Measurements from ENCODE around the gene PDIA2. TPM values are rescaled to one million over a fixed set of nuclear protein-coding genes. Genes with fewer than 3 reads are reported as not detected.

PDIA2 gene
- total RNA-seq, 4 donors from 2014 or later = 3.3 to 8.8 (median 3.7) TPM

- peaks cover 0 to 29% of the 10 kb centered on the region in 2 donors for H3K27me3 ChIP-seq
- WGBS, 2 donors = 91 to 94% methylated on average over 38 to 40 of the region's 52 CpGs
- H3K4me1 ChIP-seq = peaks cover 0 to 17% (median 7%) of the 10 kb centered on the region in 4 donors
- H3K36me3 ChIP-seq = peaks cover 0 to 50% (median 9%) of the 10 kb centered on the region in 3 donors
- H3K4me3 ChIP-seq = no peak overlapping the region
- H3K27ac ChIP-seq = no peak overlapping the region
- no peaks in the 10 kb centered on the region for H3K9me3 ChIP-seq
- TF ChIP-seq POLR2A (IDR thresholded peaks at IDR 0.05) (no peak), CTCF (IDR thresholded peaks at IDR 0.05) (no peak), EP300 (IDR thresholded peaks at IDR 0.05) (no peak)
- DNase-seq (ENCODE audit: low spot score in 2 of 2) = no peak
These were observed 1.5 kb downstream of the PDIA2 start for GRCh38 chr16:284204-285120.

GRCh38 chr16:285146-286055 lies 2.4 kb downstream of the PDIA2 start:
- Histone ChIP-seq H3K4me3 (no peak overlapping the region), H3K36me3 (peaks cover 0 to 59% (median 9%) of the 10 kb centered on the region in 3 donors), H3K27me3 (peaks cover 0 to 24% of the 10 kb centered on the region in 2 donors), H3K9me3 (no peaks in the 10 kb centered on the region), H3K27ac (no peak overlapping the region), H3K4me1 (peaks cover 0 to 13% (median 7%) of the 10 kb centered on the region in 4 donors)
- 96 to 97% methylated on average over 31 to 46 of the region's 48 CpGs for WGBS, 2 donors
- no peak for DNase-seq (ENCODE audit: low spot score in 2 of 2)
- TF ChIP-seq POLR2A (IDR thresholded peaks at IDR 0.05) = no peak
- TF ChIP-seq EP300 (IDR thresholded peaks at IDR 0.05) = no peak
- no peak for TF ChIP-seq CTCF (IDR thresholded peaks at IDR 0.05)

- Histone ChIP-seq H3K27me3 (peaks cover 0 to 14% of the 10 kb centered on the region in 2 donors), H3K4me3 (no peak overlapping the region), H3K4me1 (peaks cover 0 to 1% (median 0%) of the 10 kb centered on the region in 4 donors), H3K27ac (no peak overlapping the region), H3K9me3 (no peaks in the 10 kb centered on the region), H3K36me3 (peaks cover 1 to 72% (median 16%) of the 10 kb centered on the region in 3 donors)
- TF ChIP-seq EP300 (IDR thresholded peaks at IDR 0.05) = no peak
- TF ChIP-seq CTCF (IDR thresholded peaks at IDR 0.05) = no peak
- no peak for TF ChIP-seq POLR2A (IDR thresholded peaks at IDR 0.05)
- whole genome bisulfite sequencing, 2 donors = 86 to 88% methylated on average over 19 to 22 of the region's 22 CpGs
- DNase-seq (ENCODE audit: low spot score in 2 of 2) = no peak
These were observed 3.7 kb downstream of the PDIA2 start for GRCh38 chr16:286491-287297.

GRCh38 chr16:287298-287811 lies 4.4 kb downstream of the PDIA2 start:
- no peak for DNase-seq (ENCODE audit: low spot score in 2 of 2)
- H3K36me3 ChIP-seq = peaks cover 2 to 79% (median 16%) of the 10 kb centered on the region in 3 donors
- H3K4me1 ChIP-seq = no peaks in the 10 kb centered on the region
- H3K4me3 ChIP-seq = no peak overlapping the region
- 81 to 87% methylated on average over 16 of the region's 16 CpGs for WGBS, 2 donors
- H3K27ac ChIP-seq = no peak overlapping the region
- H3K27me3 ChIP-seq = peaks cover 0 to 7% of the 10 kb centered on the region in 2 donors
- TF ChIP-seq EP300 (IDR thresholded peaks at IDR 0.05) = no peak
- TF ChIP-seq CTCF (IDR thresholded peaks at IDR 0.05) = no peak
- no peak for TF ChIP-seq POLR2A (IDR thresholded peaks at IDR 0.05)
- H3K9me3 ChIP-seq = no peaks in the 10 kb centered on the region

Measured in tibial nerve (tissue), 4 donors.